GM21825 (cell line): Measurements from ENCODE around the gene KRT3.

ENCODE experiments used
- ATAC-seq: cut with Tn5 transposase; IDR thresholded peaks from one replicate; pipeline ENCODE4 v1.9.1; 2021; ENCODE audit warnings: mild to moderate bottlenecking, moderate library complexity; ENCODE audit not compliant: unreplicated experiment

KRT3 gene

DNA sequence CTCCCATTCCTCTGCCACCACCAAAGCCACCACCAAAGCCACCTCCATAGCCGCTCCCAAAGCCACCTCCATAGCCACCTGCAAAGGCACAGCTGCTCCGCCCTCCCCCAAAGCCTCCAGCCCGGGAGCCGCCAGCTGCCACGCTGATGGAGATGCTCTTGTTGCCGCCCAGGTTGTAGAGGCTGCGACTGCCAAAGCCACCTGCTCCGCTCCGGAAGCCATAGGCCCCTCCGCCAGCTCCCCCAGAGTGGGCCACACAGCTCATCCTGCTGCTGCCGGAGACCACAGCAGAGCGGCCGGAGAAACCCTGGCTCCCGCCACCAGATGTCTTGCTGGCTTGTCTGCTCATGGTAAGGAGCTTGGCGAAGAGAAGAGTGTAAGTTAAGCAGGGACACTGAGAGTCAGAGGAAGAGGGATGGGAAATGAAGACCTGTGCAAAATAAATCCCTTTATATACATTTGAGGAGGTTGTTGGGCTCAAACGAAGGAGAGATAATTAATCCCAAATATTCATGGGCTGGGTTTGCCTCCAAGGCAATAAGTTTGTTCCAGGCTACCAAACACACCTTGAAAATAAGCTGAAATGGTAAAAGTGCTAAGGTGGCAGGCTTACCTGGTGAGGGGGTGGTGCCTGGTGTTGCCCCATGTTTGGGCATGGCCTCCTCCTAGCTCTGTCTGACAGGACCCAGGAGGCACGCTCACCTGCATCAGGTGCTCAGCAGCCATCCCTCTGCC, at the start of gene KRT3:
Gene KRT3, minus strand, starts transcription at position 424 of the 735 bp plus-strand sequence. Its CDS starts 75 bp downstream, at position 349.
- ATAC-seq, result no peak

DNA sequence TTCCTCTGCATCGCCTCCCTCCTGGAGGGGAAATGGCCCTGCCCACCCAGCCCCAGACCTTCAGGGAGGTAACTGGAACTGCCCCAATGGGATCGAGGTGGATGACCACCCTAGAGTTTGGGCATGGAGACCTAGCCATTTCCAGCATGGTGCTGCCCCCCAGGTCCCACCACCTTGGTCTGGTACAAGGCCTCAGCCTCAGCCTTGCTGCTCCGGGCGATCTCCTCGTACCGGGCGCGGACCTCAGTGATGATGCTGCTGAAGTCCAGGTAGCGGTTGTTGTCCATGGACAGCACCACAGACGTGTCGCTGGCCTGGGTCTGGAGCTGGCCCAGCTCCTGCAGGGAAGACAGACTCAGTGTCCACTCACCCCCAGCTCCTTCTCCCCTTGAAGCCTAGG, 48.5 kb upstream of the KRT3 start:
- no peak for ATAC-seq

DNA sequence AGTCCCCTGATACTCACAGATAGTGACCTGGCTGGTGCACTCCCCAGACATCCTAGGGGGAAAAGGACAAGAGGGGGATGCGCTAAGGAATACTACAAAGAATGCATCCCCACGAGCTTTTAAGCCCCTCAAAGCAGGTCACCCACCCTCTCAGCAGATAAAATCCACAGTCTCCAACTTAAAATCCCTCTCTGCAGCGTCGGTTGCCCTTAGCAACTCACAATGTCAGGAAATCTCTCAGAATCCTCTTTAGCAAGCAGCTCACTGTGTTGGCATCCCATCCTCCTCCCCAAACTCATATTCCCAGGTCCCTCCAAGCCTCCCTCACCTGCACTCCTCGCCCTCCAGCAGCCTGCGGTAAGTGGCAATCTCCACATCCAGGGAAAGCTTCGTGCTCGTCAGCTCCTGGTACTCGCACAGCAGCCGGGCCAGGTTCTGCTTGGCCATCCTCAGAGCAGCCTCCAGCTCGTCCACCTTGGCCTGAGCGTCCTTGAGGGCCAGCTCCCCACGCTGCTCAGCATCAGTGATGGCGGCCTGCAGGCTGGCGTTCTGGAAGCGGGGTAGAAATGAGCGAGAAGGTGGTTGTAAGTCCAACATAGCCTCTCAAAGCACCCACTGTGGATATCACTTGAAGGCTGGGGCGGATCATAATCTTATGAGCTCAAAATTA, 43.7 kb upstream of the KRT3 start:
- no peak for ATAC-seq

DNA sequence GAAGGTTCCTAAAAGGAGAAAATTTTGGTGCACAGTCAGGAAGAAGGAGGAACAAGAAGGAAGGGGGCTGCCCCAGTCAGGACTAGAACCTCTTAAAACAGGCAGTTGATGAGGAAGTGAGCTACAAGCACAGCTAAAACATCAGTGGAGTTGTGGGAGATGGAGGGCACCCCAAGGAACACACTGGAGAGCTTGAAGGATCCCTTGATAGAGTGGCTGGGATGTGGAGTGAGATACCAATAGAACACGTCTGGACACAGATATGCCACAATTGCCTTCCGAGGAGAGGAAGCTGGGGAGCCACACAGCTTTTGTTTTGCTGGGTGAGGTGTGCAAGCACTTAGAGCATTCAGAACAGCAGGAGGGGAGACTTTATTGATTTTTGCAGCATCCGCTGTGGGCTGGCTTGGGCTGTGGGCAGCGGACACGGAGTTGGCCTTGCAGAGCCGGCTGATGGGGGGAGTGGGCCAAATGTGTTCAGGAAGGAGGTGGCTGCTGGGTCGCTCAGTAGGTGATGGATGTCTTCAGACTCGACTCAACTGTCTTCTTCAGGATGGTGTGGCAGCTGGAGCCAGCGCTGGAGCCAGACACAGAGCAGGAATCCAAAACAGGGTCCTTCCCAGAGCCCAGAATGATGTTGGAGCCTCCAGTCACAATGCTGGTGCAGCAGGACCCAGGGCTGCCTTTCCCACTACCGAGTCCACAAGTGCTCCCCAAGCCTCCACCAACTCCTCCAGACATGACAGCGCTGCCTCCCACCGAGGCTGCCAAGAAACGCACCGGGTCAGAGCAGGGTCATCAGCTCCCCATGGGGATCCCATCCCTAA, 42.9 kb upstream of the KRT3 start:
- no peak for ATAC-seq

DNA sequence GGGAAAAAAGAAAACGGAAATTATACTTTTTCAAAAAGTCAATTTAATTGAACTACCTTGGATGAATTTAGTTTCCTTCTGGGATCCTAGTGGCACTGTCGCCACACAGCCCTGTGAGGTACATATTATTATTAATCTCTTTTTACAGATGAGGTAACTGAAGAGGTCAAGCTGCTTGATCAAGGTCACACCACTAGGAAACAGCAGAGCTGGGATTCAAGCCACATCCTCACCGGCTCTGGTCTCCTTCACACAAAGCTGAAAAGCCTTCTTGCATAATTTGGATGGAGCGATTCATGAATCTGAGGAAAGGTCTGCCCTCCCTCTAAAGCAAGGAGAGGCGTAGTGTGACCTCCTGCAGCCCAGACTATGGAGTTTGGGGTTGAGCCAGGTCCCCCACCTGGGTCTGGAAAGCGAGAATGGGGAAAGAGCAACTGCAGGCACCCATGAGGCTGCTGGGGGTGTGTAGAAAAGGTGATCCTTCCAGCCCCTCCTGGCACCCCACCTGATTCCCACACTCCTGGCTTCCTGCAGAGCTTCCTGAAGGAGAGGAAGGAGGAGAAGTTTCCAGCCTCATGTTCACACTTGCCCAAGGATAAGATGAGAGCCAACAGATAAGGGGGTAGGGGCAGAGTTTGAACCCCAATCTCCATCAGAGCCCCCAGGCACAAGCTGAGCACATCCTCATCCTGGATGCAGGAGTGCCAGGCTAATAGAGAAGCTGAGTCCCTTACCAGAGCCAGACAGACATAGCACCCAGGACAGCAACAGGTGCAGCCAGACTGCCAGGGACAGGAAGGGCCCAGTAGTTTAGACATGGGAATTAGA, 42.1 kb upstream of the KRT3 start:
- no peak for ATAC-seq

DNA sequence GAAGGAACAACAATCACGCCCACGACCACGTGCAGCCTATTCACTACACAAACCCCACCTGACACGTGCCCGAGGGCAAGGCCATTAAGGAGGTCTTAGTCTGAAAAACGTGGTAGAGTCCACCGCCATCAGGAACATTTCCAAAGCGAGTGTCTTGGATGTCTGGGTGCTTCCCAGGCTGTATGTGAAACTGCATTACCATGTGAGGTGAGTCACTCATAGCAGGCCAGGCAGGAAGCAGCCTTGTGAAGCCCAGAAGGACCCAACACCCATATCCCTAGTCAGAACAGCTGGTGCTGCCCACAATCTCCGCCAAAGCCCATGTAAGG, 41.5 kb upstream of the KRT3 start:
- no peak for ATAC-seq

DNA sequence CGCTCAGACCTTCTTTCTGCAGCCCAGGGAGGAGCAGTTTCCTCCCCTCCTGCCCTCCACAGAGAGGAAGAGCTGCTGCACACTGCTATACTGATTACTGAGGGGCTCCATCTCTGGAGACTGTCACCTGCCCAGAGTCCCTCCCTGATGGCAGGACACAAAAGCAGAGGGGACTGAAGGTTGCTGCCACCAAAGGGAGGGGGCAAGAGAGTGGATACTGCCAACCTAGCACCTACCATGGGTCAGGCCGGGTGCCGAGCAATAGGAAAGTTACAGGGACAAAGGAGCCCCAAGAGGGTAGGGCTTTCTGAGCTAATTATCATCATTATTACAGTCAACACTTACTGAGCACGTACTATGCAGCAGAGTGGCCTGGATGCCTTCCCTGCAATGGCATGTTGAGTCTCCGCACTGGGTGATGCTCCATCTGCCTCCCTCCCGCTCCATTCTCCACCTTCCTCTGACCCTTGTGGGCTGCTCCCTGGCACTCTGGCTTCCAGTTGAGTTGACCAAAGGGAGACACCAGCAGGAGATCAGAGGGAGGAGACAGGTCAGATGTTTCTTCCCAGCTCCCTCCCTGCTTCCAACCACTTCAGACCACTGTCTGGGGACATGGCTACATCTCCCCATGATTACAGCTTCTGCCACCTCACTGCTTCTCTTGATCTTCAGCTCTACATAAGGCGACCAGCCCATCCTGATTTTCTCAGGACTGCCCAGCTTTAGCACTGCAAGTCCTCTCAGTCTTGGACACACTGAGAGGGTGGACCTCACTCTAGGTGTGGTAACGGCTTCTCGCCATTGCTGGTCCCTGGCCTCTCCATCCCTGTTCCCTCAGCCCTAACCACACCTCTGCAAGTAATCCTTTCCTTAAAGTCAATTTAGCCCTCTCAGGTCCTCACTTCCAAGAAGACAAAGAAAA, 40.8 kb upstream of the KRT3 start:
- ATAC-seq, result no peak

DNA sequence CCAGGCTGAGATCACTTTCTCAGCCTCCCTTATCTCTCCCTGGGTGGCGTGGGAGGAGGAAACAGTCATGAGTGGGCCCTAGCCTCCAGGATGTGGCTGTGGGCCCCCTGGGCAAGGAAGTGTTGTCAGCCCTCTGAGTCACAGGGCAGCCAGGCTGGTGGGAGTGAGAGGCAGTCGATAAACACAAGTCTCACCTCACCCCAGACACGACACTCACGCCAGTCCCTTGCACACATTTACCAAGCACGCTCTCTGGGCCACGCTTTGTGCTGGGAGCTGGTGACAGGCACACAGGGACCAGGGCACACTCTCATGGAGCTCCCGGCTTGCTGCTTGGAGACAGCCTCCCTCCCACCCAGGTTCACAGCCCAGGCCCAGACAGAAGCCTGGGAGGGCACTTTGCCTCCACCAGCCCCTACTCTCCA, 40.1 kb upstream of the KRT3 start:
- ATAC-seq, result no peak

DNA sequence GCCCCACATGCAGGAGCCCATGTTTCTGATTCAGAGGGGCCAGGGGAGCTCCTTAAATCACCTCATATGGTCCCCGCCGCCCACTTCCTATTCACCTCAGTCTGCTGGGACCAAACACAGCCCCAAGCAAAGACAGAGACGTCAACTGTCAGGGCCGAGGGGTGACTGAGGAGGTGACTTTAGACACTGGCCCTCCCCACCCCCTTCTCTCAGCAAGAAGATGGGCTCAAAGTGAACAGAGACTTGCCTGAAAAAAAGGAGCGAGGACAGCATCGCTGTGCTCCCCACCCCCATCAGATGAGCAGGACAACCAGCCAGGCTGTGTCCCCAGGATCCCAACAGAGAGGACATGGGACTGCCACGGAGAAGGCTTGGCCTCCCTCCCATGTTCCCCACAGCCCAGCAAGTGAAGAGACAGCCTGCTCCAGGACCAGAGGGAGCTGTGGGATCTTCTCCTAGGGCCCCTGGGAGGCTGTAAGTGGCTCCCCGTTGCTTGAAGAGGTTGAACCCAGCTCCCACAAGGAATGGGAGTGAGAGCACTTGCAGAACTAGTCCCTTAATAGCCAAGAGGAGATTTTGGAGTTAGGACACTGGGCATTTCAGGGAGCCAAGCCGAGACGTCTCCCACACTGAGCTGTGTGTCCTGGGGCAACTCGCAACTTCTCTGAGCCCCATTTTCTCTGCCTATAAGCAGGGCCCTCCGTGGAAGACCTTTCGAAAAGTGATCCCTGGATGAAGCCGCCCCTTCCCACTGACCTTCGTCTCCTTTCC, 39.5 kb upstream of the KRT3 start:
- no peak for ATAC-seq

DNA sequence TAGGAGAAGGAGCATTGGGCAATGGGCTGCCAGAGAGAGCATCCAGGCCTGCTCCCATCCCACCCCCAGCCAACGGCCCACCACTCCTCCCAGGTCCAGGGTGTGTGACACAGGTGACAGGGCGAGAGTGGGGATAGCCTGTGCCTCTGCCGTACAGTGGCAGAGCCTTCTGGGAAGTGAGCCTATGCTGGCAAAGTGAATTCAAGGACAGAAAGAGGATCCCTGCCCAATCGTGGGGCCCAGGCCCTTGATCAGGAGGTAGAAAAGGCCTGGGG, 38.7 kb upstream of the KRT3 start:
- ATAC-seq, result no peak

DNA sequence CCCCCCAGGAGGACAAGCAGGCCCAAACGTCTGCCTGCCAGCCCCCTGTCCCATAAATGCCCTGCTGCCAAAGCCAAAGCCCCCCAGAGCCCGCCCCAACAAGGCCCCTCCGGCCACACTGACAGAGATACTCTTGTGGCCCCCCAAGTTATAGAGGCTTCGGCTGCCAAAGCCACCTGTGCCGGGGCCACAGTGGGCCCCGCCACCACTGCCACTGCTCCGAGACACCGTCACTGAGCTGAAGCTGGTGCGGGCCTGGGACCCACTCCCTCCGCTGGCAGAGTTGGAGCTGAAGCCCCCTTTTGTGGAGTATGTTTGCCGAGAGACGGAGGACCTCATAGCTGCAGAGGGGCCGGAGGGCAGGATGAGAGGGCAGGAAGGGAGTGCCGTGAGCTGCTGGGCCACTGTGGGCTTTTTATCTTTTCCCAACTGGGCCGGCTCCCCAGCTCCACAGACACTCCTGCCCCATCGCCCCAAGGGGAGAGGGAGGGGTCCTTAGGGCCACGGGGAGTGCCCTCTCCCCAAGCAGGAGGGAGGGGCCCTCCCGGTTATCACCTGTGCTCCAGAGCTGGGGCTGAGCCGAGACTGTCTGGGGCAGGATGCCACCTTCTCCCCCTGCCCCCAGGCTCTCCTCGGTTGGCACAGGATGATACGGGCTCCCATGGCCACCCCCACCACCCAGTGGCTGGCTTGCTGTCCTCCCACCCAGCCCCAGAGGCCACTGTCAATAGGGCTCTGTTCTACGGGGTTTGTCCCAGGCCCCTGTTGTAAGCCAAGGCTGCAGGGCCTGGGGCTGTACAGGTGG, 38.2 kb upstream of the KRT3 start, which contains the start of gene KRT79:
Gene KRT79, minus strand, starts transcription at position 390 of the 805 bp plus-strand sequence. Its CDS starts 51 bp downstream, at position 339.
- no peak for ATAC-seq

DNA sequence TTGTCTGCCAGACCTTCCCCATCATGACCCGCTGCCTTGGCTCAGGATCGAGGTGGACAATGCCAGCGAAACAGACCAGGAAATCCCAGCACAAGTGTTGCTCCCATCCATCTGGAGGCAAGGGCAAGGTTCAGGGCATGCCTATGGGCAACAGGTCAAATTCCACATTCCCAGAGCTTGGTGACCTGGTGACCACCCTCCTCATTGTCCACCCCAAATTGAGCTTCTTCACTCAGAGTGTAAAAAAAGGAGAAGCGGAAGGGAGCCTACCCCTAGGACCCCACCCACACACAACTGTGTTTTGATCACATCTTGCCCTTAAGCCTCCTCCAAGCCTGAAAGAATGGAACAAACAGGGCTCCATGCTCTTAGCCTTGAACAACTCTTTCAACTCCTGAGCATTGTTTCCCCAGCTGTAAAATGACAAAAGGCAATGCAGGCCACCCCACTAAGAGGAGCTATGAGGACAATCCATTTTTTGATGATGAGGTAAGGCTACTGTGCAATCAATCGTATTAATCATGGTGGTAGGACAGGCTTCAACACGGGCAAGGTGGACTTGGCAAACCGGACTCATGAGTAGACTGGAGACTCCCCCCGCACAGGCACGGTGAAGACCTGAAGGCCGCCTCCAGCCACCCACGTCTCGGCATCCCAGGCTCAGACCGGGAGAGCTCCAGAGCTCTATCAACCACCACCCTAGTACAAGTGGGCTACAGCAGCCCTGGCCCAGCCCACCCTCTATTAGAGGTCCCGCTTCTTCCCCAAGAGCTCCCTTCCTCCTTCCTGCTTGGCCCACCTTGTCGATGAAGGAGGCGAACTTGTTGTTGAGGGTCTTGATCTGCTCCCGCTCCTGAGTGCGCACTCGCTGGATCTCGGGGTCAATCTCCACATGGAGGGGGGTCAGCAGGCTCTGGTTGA, 37.3 kb upstream of the KRT3 start:
- no peak for ATAC-seq

DNA sequence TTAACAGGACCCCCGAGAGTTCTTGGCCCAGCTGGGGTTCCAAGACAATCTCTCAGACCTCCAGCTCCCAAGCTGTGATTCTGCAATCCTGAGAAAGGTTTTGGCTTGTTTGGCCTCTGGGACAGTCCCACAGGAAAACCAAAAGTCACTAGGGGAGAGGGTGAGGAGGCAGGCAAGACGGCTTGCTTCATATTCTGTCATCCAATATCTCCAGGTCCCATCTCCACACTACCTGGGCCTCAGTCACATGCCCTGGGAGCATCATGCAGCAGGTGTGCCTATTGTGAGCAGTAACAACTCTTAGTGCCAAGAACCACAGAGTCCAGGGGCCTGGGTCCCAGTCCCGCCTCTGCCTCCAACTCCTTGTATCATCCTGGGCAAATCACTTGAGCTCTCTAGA, 36.5 kb upstream of the KRT3 start:
- ATAC-seq, result no peak

DNA sequence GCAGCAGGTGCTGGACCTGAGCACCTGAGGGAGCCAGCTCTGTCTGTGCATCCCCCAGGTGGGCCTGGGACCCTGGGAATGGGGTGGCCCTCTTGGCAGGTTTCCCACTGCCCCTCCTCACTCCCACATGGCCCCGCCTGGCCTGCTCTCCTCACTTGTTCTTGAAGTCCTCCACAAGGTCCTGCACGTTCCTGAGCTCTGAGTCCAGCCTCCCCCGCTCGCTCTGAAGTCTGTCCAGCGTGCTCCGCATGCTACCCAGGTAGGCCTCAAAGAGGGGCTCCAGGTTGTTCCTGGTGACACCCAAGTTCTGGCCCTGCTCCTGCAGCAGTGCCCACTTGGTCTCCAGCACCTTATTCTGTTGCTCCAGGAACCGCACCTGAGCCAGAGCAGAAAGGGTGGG, 35.3 kb upstream of the KRT3 start:
- ATAC-seq, result no peak

DNA sequence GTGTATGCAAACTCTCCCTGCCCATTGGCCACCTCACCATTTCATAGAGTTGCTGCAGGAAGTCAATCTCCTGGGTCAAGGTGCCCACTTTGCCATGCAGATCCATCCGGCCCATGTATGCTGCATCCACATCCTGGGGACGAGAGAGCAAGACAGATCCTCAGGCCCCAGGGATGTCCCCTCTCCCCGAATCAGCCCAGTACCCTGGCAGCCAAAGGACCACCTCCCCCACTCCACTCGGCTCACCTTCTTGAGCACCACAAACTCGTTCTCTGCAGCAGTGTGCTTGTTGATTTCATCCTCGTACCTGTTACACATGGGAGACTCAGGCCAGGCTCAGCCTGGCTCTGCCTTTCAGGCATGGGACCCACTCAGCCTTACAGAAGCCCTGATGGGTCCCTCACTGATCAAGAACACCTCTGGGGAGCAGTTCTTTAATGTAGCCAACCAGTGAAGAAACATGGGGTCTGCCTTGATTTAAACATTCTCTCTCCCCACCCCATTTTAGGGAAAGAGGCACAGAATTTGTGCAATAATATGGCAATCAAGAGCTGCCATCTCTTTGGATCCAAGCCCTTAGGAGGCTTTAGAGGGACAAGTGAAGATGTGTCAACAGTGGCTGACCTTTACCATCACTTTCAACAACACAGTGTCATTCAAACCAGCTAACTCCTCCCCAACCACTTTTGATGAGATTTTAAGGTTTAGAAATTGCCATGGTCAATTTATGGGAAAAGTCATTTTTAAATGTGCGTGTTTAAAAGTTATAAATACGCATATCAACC, 34.3 kb upstream of the KRT3 start:
- ATAC-seq, result no peak

DNA sequence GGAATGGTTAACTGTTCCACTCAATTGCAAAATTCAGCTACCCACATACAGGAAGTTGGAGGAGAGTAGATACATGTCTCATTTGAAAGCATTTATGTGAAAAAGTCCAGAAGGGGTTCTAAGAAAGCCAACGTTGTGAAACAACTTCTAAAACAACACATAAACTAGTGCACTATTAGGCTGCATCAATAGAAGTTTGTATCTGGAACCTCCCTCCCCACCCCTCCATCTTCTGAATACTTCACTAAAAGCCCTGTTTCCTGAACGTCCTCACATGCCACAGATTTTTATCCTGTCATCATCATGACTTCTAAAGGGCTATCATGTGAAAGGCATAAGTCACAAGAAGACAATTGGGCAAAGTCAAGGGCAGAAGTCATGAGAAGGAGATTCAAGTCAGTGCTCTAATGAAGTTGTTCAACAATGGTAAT, 32.7 kb upstream of the KRT3 start:
- no peak for ATAC-seq

DNA sequence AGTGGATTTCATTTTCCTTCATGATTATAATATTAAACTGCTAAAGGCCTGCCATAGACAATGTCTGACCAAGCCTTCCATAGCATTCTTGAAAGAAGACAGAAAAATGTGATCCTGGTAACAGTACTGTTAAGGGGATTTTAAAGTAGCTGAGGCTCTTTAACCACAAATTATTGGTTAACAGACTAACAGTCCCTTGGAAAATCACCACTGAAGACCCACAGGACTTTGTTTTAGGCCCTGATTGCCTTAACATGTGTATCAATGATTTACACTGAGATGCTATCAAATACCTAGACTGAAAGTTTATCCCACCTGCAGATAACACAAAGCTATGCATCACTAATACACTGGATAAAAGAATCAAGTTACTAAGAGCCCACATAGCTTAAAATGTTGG, 32.2 kb upstream of the KRT3 start:
- ATAC-seq, result no peak
